Activated naive CD8-positive, alpha-beta T cell treated with anti-CD3 and anti-CD28 coated beads, Interleukin-2, amount 10 ng/mL, durations not matched to agents 7 days and 5 days (primary cell): Measurements from ENCODE around the gene RSBN1L. TPM values are rescaled to one million over a fixed set of nuclear protein-coding genes. Genes with fewer than 3 reads are reported as not detected.
"Not testable (repeated sequence)": the region's sequence is repeated elsewhere in the genome, so short reads cannot be mapped to it uniquely, and the experiment has no call there.

ENCODE experiments used
- ATAC-seq: fragments of 150-1000 bp; cut with Tn5 transposase; one replicate; pipeline ENCODE4 v1.10.0; 2021; ENCODE audit warnings: low read depth, moderate library complexity
- POLR2A ChIA-PET: fragments of 350-600 bp; sonication (Branson Sonifier 250); formaldehyde crosslinking; loops from one replicate; lab custom pipeline; 2021; ENCODE audit warnings: antibody characterized with exemption; lab: Charles Lee
- DNase-seq: peaks from one replicate; pipeline ENCODE4 v3.0.0; 2021
- H3K27ac Mint-ChIP-seq: one replicate; pipeline ENCODE4 v1.8.0; 2022; ENCODE audit warnings: mild to moderate bottlenecking, mixed read lengths
- H3K27me3 Mint-ChIP-seq: one replicate; pipeline ENCODE4 v1.8.0; 2022; ENCODE audit warnings: mild to moderate bottlenecking, moderate library complexity, mixed read lengths
- H3K36me3 Mint-ChIP-seq: one replicate; pipeline ENCODE4 v1.8.0; 2021; ENCODE audit warnings: mild to moderate bottlenecking, mixed read lengths
- H3K4me1 Mint-ChIP-seq: one replicate; pipeline ENCODE4 v1.8.0; 2021; ENCODE audit warnings: mixed read lengths
- H3K4me3 Mint-ChIP-seq: one replicate; pipeline ENCODE4 v1.8.0; 2022; ENCODE audit warnings: mild to moderate bottlenecking, moderate library complexity, mixed read lengths
- H3K9me3 Mint-ChIP-seq: one replicate; pipeline ENCODE4 v1.8.0; 2021; ENCODE audit warnings: mixed read lengths
- total RNA-seq, 2 experiments: library from RNA; stranded (reverse); gene quantifications; one replicate each; pipeline ENCODE4 v1.2.3, GENCODE V29; 2021

The RSBN1L gene
- total RNA-seq, 2 experiments from 2014 or later = 28.1 to 30.2 TPM

DNA sequence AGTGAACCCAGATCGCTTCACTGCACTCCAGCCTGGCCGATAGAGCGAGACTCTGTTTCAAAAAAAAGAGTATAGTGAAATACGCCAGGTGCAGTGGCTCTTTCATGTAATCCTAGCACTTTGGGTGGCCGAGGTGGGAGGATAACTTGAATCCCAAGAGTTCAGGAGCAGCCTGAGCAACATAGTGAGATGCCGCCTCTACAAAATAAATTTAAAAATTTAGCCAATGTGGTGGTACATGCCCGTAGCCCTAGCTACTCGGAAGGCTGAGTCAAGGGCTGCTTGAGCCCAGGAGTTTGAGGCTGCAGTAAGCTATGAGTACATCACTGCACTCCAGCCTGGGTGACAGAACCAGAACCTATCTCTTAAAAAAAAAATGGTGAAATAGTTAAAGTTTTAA lies 74.1 kb downstream of the RSBN1L start:
- Mint-ChIP-seq H3K9me3 (no peaks in the 10 kb centered on the region), H3K4me3 (no peak overlapping the region), H3K27ac (no peak overlapping the region), H3K4me1 (no peaks in the 10 kb centered on the region), H3K27me3 (no peaks in the 10 kb centered on the region), H3K36me3 (peaks cover 10% of the 10 kb centered on the region)
- DNase-seq (no peak), ATAC-seq (no peak)
- POLR2A ChIA-PET = no interaction called here

DNA sequence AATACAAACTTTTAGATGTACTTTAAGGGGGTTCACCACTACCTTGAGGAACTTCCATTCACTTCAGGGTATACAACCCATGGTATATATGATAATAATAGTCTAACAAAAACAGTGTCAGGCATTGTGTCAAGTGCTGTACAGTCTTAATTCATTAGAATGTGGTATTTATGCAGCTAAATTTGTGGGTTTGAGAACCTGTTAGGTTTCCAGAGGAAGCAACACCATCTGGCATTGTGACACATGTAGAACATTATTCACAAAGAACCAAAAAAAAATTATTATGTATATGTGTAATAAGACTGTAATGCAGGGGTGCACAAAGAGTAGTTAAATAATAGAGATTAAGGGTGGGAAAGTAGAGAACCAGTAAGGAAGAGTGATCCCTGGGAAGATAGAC lies 75.6 kb downstream of the RSBN1L start:
- Mint-ChIP-seq H3K4me3 (no peak overlapping the region), H3K9me3 (no peaks in the 10 kb centered on the region), H3K4me1 (no peaks in the 10 kb centered on the region), H3K27ac (no peak overlapping the region), H3K27me3 (no peaks in the 10 kb centered on the region), H3K36me3 (peaks cover 13% of the 10 kb centered on the region)
- no peak for DNase-seq
- no peak for ATAC-seq
- POLR2A ChIA-PET = no interaction called here

DNA sequence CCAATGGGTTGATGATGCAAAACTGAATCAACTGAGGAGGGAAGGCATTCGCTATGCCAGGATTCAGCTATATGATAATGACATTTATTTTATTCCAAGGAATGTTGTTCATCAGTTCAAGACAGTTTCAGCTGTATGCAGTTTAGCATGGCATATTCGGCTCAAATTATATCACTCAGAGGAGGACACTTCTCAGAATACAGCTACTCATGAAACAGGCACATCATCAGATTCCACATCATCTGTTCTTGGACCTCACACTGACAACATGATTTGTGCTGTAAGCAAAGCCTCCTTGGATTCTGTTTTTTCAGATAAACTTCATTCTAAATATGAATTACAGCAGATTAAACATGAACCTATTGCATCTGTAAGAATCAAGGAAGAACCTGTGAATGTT lies 82.3 kb downstream of the RSBN1L start:
- no peak overlapping the region for H3K4me3 Mint-ChIP-seq
- H3K9me3 Mint-ChIP-seq = no peaks in the 10 kb centered on the region
- ATAC-seq = no peak
- POLR2A ChIA-PET = no interaction called here
- no peaks in the 10 kb centered on the region for H3K27me3 Mint-ChIP-seq
- H3K27ac Mint-ChIP-seq = no peak overlapping the region
- peaks cover 2% of the 10 kb centered on the region for H3K4me1 Mint-ChIP-seq
- no peak for DNase-seq
- peaks cover 29% of the 10 kb centered on the region for H3K36me3 Mint-ChIP-seq

DNA sequence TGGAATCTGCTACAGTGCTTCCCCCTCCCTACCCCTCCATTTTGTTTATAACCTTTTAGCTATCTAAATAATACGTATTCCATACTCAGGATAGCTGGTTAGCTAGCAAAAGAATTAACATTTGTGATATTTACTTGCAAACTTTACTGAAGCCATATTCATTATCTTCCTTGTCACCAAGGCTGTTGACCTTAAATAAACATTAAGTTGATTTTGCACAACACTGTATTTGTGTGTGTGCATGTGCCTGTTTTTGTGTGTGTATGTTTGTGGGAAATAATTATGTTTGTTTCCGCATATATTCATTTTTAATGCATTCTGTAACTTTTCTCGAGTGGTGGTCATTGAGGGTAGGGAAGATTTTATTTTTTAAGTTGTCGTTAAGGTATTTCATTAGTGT lies 86.1 kb downstream of the RSBN1L start:
- DNase-seq (no peak), ATAC-seq (no peak)
- POLR2A ChIA-PET = no interaction called here
- Mint-ChIP-seq H3K4me3 (no peak overlapping the region), H3K9me3 (no peaks in the 10 kb centered on the region), H3K27me3 (no peaks in the 10 kb centered on the region), H3K4me1 (peaks cover 3% of the 10 kb centered on the region), H3K36me3 (peaks cover 38% of the 10 kb centered on the region), H3K27ac (no peak overlapping the region)

GRCh38 chr7:77783111-77783510 lies 86.9 kb downstream of the RSBN1L start:
- ATAC-seq (no peak), DNase-seq (no peak)
- POLR2A ChIA-PET = no interaction called here
- Mint-ChIP-seq H3K27ac (no peak overlapping the region), H3K36me3 (peaks cover 38% of the 10 kb centered on the region), H3K4me1 (peaks cover 3% of the 10 kb centered on the region), H3K27me3 (no peaks in the 10 kb centered on the region), H3K9me3 (no peaks in the 10 kb centered on the region), H3K4me3 (no peak overlapping the region)

GRCh38 chr7:77783545-77783944 lies 87.3 kb downstream of the RSBN1L start:
- Mint-ChIP-seq H3K4me3 (no peak overlapping the region), H3K27ac (no peak overlapping the region), H3K9me3 (no peaks in the 10 kb centered on the region), H3K4me1 (peaks cover 3% of the 10 kb centered on the region), H3K27me3 (no peaks in the 10 kb centered on the region), H3K36me3 (peaks cover 38% of the 10 kb centered on the region)
- DNase-seq = no peak
- ATAC-seq = no peak
- POLR2A ChIA-PET = no interaction called here

- POLR2A ChIA-PET = not testable (repeated sequence)
Observed at GRCh38 chr7:77784426-77784825, 88.2 kb downstream of the RSBN1L start.

DNA sequence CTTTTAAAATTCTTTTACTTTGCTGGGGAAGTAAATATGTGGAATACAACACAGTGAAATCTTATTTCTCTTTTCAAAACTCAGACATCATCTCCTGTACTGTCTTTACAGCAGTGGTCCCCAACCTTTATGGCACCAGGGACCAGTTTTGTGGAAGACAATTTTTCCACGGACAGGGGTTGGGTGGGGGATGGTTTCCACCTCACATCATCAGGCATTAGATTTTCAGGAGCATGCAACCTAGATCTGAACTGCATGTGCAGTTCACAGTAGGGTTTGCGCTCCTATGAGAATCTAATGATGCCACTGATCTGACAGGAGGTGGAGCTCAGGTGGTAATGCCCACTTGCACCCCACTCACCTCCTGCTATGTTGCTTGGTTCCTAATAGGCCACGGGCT lies 89.8 kb downstream of the RSBN1L start:
- DNase-seq (no peak), ATAC-seq (no peak)
- Mint-ChIP-seq H3K4me1 (peaks cover 5% of the 10 kb centered on the region), H3K27ac (no peak overlapping the region), H3K4me3 (no peak overlapping the region), H3K27me3 (no peaks in the 10 kb centered on the region), H3K9me3 (no peaks in the 10 kb centered on the region), H3K36me3 (peaks cover 31% of the 10 kb centered on the region)
- POLR2A ChIA-PET = no interaction called here

More at GRCh38 chr7:77784426-77784825, 88.2 kb downstream of the RSBN1L start:
- H3K4me3 Mint-ChIP-seq, H3K4me1 Mint-ChIP-seq, H3K27me3 Mint-ChIP-seq, DNase-seq, H3K9me3 Mint-ChIP-seq, ATAC-seq, H3K27ac Mint-ChIP-seq: not testable (repeated sequence)
- peaks cover 38% of the 10 kb centered on the region for H3K36me3 Mint-ChIP-seq

DNA sequence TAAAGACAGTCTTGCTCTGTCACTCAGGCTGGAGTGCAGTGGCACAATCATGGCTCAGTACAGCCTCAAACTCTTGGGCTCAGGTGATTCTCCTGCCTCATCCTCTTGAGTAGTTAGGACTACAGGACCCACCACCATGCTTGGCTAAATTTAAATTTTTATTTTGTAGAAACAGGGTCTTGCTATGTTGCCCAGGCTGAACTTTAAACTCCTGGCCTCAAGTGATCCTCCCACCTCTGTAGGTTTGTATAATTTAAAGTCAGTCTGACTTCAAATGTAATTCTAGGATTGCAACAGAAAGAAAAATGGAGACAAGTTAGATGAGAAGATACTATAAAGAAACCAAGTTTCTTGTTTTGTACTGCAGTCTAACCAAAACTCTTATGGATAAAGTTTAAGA lies 90.5 kb downstream of the RSBN1L start:
- peaks cover 29% of the 10 kb centered on the region for H3K36me3 Mint-ChIP-seq
- DNase-seq (no peak), ATAC-seq (no peak)
- H3K4me1 Mint-ChIP-seq = peaks cover 5% of the 10 kb centered on the region
- H3K27ac Mint-ChIP-seq = no peak overlapping the region
- no peaks in the 10 kb centered on the region for H3K27me3 Mint-ChIP-seq
- no peak overlapping the region for H3K4me3 Mint-ChIP-seq
- POLR2A ChIA-PET = interaction anchor here (0.7 kb wide), 1 partner anchor 27 kb away, joined by 4 read pairs; no protein-coding TSS in a partner anchor
- H3K9me3 Mint-ChIP-seq = no peaks in the 10 kb centered on the region

- no peak for ATAC-seq
- Mint-ChIP-seq H3K27me3 (no peaks in the 10 kb centered on the region), H3K4me3 (no peak overlapping the region), H3K4me1 (peaks cover 3% of the 10 kb centered on the region), H3K9me3 (no peaks in the 10 kb centered on the region), H3K36me3 (peaks cover 23% of the 10 kb centered on the region), H3K27ac (no peak overlapping the region)
- POLR2A ChIA-PET = no interaction called here
- no peak for DNase-seq
Observed at GRCh38 chr7:77788327-77788902, 92.2 kb downstream of the RSBN1L start.

DNA sequence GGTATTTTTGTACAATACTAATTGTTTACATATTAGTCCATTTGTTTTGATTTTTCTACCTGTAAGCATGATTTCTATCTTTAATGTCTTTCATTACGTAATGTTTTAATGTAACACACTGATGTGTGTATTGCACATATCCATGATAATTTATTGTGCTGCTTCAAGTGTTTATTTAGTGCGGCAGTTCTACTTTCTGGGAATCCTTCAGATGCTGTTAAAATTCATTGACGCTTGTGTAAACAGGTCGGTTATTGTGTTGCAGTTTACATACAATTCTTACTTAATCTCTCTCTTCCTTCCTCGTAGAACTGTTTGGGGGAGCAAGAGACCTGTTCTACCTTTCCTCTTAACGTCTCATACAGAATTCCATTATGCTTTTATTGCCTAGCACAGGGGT lies 95.1 kb downstream of the RSBN1L start:
- no peak overlapping the region for H3K27ac Mint-ChIP-seq
- POLR2A ChIA-PET = interaction anchor here (0.6 kb wide), 1 partner anchor 9 kb away, joined by 3 read pairs; no protein-coding TSS in a partner anchor
- H3K27me3 Mint-ChIP-seq = no peaks in the 10 kb centered on the region
- no peak for DNase-seq
- H3K9me3 Mint-ChIP-seq = no peaks in the 10 kb centered on the region
- peaks cover 17% of the 10 kb centered on the region for H3K36me3 Mint-ChIP-seq
- H3K4me1 Mint-ChIP-seq = peaks cover 8% of the 10 kb centered on the region
- no peak overlapping the region for H3K4me3 Mint-ChIP-seq
- ATAC-seq = no peak

DNA sequence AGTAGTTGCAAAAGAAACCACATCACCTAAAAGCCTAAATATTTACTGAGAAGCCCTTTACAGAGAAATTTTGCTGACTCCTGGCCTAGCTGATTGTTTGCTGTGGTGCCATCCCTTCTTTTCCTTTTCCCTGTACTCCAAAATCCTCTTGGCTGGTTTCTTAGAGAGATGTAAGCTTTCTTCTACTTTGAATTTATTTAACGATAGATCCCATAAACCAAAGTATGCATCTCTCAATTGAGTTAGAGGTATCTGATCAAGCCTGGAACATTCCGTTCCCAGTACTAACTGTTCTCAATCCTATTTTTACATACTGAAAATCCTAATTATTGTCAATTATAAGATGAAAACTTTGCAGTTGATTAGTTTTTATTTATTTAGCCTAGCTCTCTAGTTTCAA lies 95.7 kb downstream of the RSBN1L start:
- peaks cover 14% of the 10 kb centered on the region for H3K4me1 Mint-ChIP-seq
- H3K9me3 Mint-ChIP-seq = no peaks in the 10 kb centered on the region
- POLR2A ChIA-PET = no interaction called here
- H3K27ac Mint-ChIP-seq = no peak overlapping the region
- no peak overlapping the region for H3K4me3 Mint-ChIP-seq
- H3K27me3 Mint-ChIP-seq = no peaks in the 10 kb centered on the region
- H3K36me3 Mint-ChIP-seq = peaks cover 17% of the 10 kb centered on the region
- ATAC-seq = no peak
- no peak for DNase-seq

GRCh38 chr7:77794000-77794399 lies 97.7 kb downstream of the RSBN1L start:
- POLR2A ChIA-PET = no interaction called here

DNA sequence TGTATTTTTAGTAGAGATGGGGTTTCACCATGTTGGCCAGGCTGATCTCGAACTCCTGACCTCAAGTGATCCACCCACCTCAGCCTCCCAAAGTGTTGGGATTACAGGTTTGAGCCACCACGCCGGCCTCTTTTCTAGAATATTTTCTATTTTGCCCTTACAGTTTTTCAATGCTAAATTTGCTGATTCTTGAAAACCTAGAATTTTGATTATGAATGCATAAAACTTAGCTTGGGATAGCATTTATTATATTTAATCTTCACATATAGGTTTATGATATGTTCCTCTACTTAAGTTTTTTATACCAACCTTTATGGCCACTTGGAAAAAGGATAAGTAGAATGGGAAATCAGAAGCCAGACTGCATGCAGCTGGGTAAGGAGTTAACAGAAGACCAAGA lies 99.8 kb downstream of the RSBN1L start:
- POLR2A ChIA-PET = no interaction called here
- DNase-seq (no peak), ATAC-seq (no peak)
- Mint-ChIP-seq H3K4me1 (peaks cover 28% of the 10 kb centered on the region), H3K27me3 (no peaks in the 10 kb centered on the region), H3K27ac (no peak overlapping the region), H3K36me3 (peaks cover 18% of the 10 kb centered on the region), H3K9me3 (no peaks in the 10 kb centered on the region), H3K4me3 (peak overlapping the region; percentile 94)

More at GRCh38 chr7:77794000-77794399, 97.7 kb downstream of the RSBN1L start:
- Mint-ChIP-seq H3K9me3 (no peaks in the 10 kb centered on the region), H3K4me1 (peaks cover 18% of the 10 kb centered on the region), H3K4me3 (no peak overlapping the region), H3K36me3 (peaks cover 14% of the 10 kb centered on the region), H3K27me3 (no peaks in the 10 kb centered on the region), H3K27ac (no peak overlapping the region)
- DNase-seq (no peak), ATAC-seq (no peak)
